Muscle layer of colon (tissue), 2 donors: ENCODE results near the gene BCLAF1.

Experiments used
- H3K27ac ChIP-seq: one replicate; pipeline ENCODE4 v1.7.0; 2013; ENCODE audit warnings: low read depth, mild to moderate bottlenecking, low read length, moderate library complexity
- H3K27me3 ChIP-seq, 2 donors: one replicate each; pipeline ENCODE4 v1.7.0; 2013; ENCODE audit warnings: low read length in 2 of 2, mild to moderate bottlenecking in 2 of 2; ENCODE audit not compliant: insufficient read depth in 2 of 2, control insufficient read depth in 1 of 2
- H3K36me3 ChIP-seq: one replicate; pipeline ENCODE4 v1.7.0; 2013; ENCODE audit warnings: mild to moderate bottlenecking, low read length; ENCODE audit not compliant: insufficient read depth
- H3K4me1 ChIP-seq: one replicate; pipeline ENCODE4 v1.7.0; 2013; ENCODE audit warnings: mild to moderate bottlenecking, low read length; ENCODE audit not compliant: insufficient read depth
- H3K4me3 ChIP-seq, 2 donors: one replicate each; pipeline ENCODE4 v1.7.0; 2013; ENCODE audit warnings: low read length in 2 of 2, low read depth in 1 of 2, mild to moderate bottlenecking in 1 of 2, moderate library complexity in 1 of 2
- H3K9ac ChIP-seq: one replicate; pipeline ENCODE4 v1.7.0; 2013; ENCODE audit warnings: low read length
- H3K9me3 ChIP-seq: one replicate; pipeline ENCODE4 v1.7.0; 2013; ENCODE audit warnings: mild to moderate bottlenecking, low read length
- donor health status: abdominal sarcoma.
- donor health status: Adenocarcinoma of cecum.

BCLAF1 gene

GRCh38 chr6:136213853-136214252 is 75.8 kb downstream of the BCLAF1 start:
- no peaks in the 10 kb centered on the region for H3K36me3 ChIP-seq
- no peaks in the 10 kb centered on the region for H3K4me1 ChIP-seq
- no peaks in the 10 kb centered on the region for H3K27me3 ChIP-seq
- H3K27ac ChIP-seq: no peak overlapping the region
- no peak overlapping the region for H3K4me3 ChIP-seq
- no peaks in the 10 kb centered on the region for H3K9me3 ChIP-seq
- no peak overlapping the region for H3K9ac ChIP-seq

DNA sequence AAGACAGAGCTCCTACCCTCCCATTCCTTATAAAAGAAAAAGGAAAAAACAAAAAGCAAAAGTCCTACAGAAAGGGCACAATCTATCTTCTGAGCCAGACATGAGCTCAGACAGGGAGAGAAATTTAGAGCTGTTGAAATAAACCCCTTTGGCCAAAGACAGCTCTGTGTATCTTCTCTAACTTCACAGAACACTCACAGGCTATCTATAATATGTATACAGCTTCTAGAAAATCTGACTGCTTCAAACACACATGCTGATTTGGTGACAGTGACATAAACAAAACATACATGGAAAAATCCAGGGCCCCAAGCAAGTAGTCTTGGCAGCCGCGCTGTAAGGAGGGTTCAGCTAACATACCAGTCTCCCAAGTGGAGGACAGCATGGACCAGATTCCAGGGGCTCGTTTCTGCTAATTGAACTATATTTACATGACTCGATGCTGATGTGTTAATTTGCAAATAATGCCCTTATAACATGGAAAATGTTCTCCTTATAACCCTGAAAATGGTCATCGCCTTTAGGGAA is 76.6 kb downstream of the BCLAF1 start:
- H3K27ac ChIP-seq: no peak overlapping the region
- H3K4me3 ChIP-seq: no peak overlapping the region
- H3K9me3 ChIP-seq: no peaks in the 10 kb centered on the region
- no peak overlapping the region for H3K9ac ChIP-seq
- H3K4me1 ChIP-seq: no peaks in the 10 kb centered on the region
- no peaks in the 10 kb centered on the region for H3K27me3 ChIP-seq
- no peaks in the 10 kb centered on the region for H3K36me3 ChIP-seq

GRCh38 chr6:136212608-136213007 is 77.0 kb downstream of the BCLAF1 start:
- no peaks in the 10 kb centered on the region for H3K9me3 ChIP-seq
- no peak overlapping the region for H3K4me3 ChIP-seq
- H3K9ac ChIP-seq: no peak overlapping the region
- H3K27me3 ChIP-seq: no peaks in the 10 kb centered on the region
- no peaks in the 10 kb centered on the region for H3K4me1 ChIP-seq
- H3K27ac ChIP-seq: no peak overlapping the region
- H3K36me3 ChIP-seq: no peaks in the 10 kb centered on the region

DNA sequence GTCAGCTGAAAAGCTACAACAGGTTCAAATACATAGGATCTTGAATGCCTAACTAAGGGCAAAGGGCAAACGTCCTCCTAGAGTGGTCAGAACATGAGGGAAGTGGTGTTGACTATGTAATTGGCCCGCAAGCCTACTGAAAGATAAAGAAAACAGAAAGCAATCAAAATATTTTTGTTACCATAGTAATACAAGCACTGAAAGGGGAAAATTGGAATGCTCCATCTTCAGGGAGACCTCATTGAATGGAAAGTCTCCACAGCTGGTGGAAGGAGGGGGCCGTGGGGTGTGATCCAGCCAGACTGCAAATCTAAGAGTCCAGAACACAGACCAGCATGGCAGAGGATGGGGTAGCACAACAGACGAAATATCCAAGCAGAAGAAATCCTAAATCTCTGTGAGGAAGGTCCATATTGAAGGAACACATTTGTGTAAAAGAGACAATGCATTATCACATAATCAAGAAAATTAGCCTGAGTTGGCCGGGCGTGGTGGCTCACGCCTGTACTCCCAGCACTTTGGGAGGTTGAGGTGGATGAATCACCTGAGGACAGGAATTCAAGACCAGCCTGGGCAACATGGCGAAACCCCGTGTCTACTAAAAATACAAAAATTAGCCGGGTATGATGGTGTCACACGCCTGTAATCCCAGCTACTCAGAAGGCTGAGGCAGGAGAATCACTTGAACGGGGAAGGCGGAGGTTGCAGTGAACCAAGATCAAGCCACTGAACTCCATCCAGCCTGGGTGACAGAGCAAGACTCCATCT is 79.1 kb downstream of the BCLAF1 start:
- Histone ChIP-seq H3K27me3 (no peaks in the 10 kb centered on the region), H3K27ac (no peak overlapping the region), H3K9me3 (no peaks in the 10 kb centered on the region), H3K4me1 (no peaks in the 10 kb centered on the region), H3K36me3 (no peaks in the 10 kb centered on the region), H3K4me3 (no peak overlapping the region), H3K9ac (no peak overlapping the region)

DNA sequence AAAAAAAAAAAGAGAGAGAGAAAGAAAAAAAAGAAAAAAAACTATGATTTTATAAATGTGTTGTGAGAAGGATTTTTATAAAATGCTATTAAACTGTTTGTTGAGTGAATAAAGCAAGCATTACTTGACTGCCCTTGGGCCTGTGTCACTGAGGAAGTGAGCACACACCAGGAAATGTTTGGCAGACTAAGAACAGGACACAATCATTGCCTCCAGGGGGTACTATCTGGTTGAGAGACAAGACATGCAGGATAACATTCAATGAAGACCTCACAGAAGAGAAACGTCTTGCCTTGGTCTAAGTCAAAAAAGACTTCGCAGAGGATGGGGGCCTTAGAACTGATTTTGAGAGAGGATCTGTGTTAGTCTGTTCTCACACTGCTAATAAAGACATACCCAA is 80.2 kb downstream of the BCLAF1 start:
- H3K36me3 ChIP-seq: no peaks in the 10 kb centered on the region
- no peak overlapping the region for H3K4me3 ChIP-seq
- no peaks in the 10 kb centered on the region for H3K27me3 ChIP-seq
- H3K27ac ChIP-seq: no peak overlapping the region
- no peaks in the 10 kb centered on the region for H3K9me3 ChIP-seq
- no peaks in the 10 kb centered on the region for H3K4me1 ChIP-seq
- H3K9ac ChIP-seq: no peak overlapping the region

GRCh38 chr6:136208783-136209182 is 80.9 kb downstream of the BCLAF1 start:
- H3K27ac ChIP-seq: no peak overlapping the region
- H3K4me1 ChIP-seq: no peaks in the 10 kb centered on the region
- no peaks in the 10 kb centered on the region for H3K27me3 ChIP-seq
- no peaks in the 10 kb centered on the region for H3K36me3 ChIP-seq
- H3K9me3 ChIP-seq: no peaks in the 10 kb centered on the region
- no peak overlapping the region for H3K9ac ChIP-seq
- no peak overlapping the region for H3K4me3 ChIP-seq
